GM12878 (cell line): Measurements from ENCODE around the gene UFC1. TPM values are rescaled to one million over a fixed set of nuclear protein-coding genes. Genes with fewer than 3 reads are reported as not detected.

ENCODE experiments used
- ATAC-seq: fragments of 200-7000 bp; cut with Tn5 transposase; 3 replicates; pipeline ENCODE4 v1.9.1; 2020; ENCODE audit warnings: mild to moderate bottlenecking, moderate library complexity
- BruUV-seq: library from RNA; stranded (reverse); fragments of 400-500 nt; replicated peaks from 2 replicates; lab custom pipeline; 2021; lab: Mats Ljungman, UMichigan
- CTCF ChIA-PET: fragments of 300-600 bp; sonication (Branson Sonifier 250); formaldehyde crosslinking; extraction: SDS; loops from one replicate; lab custom pipeline; 2021; ENCODE audit warnings: inconsistent platforms; lab: Yijun Ruan, JAX
- POLR2A ChIA-PET: fragments of 350-600 bp; formaldehyde crosslinking; extraction: SDS; loops from one replicate; lab custom pipeline; 2021; ENCODE audit warnings: inconsistent platforms; lab: Charles Lee
- RAD21 ChIA-PET: fragments of 300-600 bp; sonication (Branson Sonifier 250); formaldehyde crosslinking; loops from one replicate; lab custom pipeline; 2023; ENCODE audit warnings: antibody characterized with exemption; ENCODE audit not compliant: unreplicated experiment; lab: Charles Lee
- SMC1A ChIA-PET: fragments of 300-600 bp; sonication (Branson Sonifier 250); formaldehyde crosslinking; loops from one replicate; lab custom pipeline; 2023; ENCODE audit not compliant: unreplicated experiment, uncharacterized antibody; lab: Charles Lee
- DNase-seq: peaks from one replicate; pipeline ENCODE4 v3.0.0-alpha.2; 2011; ENCODE audit warnings: low read depth, low spot score
- FAIRE-seq: peaks from 3 replicates; lab custom pipeline; 2011; peaks lifted over from hg19 to GRCh38; lab: Jason Lieb, UNC
- H2AFZ ChIP-seq: 2 replicates; pipeline ENCODE4 v1.6.0; 2011; ENCODE audit warnings: low read depth, low read length, control low read depth; ENCODE audit not compliant: control insufficient read depth
- H3K27ac ChIP-seq: 2 replicates; pipeline ENCODE4 v1.5.1; 2011; ENCODE audit warnings: control low read depth; ENCODE audit not compliant: control insufficient read depth, insufficient read depth
- H3K27me3 ChIP-seq, 2 experiments: replicated peaks in 1 of 2; 2 replicates each; pipeline versions ENCODE4 v1.6.0 to v1.6.1; 2011; ENCODE audit warnings: low read length in 1 of 2; ENCODE audit not compliant: control insufficient read depth in 2 of 2, insufficient read depth in 2 of 2
- H3K36me3 ChIP-seq, 2 experiments: 2 replicates each; pipeline ENCODE4 v1.5.1; 2011; ENCODE audit warnings: low read length in 1 of 2; ENCODE audit not compliant: control insufficient read depth in 2 of 2, insufficient read depth in 2 of 2
- H3K4me1 ChIP-seq: 2 replicates; pipeline ENCODE4 v1.6.1; 2011; ENCODE audit warnings: mild to moderate bottlenecking, low read length, moderate library complexity, mixed read lengths; ENCODE audit not compliant: control insufficient read depth, insufficient read depth
- H3K4me2 ChIP-seq: 2 replicates; pipeline ENCODE4 v1.6.0; 2011; ENCODE audit warnings: control low read depth; ENCODE audit not compliant: control insufficient read depth, insufficient read depth
- H3K4me3 ChIP-seq: fragments of 200-600 bp; sonication (generic); 2 replicates; pipeline ENCODE4 v1.5.1; 2016
- H3K79me2 ChIP-seq: 2 replicates; pipeline ENCODE4 v1.6.0; 2011; ENCODE audit warnings: low read length; ENCODE audit not compliant: control insufficient read depth, insufficient read depth
- H3K9ac ChIP-seq: 2 replicates; pipeline ENCODE4 v1.8.0; 2011; ENCODE audit warnings: low read length, control low read depth, mixed read lengths; ENCODE audit not compliant: control insufficient read depth, insufficient read depth
- H3K9me3 ChIP-seq: replicated peaks from 3 replicates; pipeline ENCODE4 v1.5.1; 2011; ENCODE audit warnings: mild to moderate bottlenecking, low read length; ENCODE audit not compliant: control insufficient read depth, insufficient read depth
- H4K20me1 ChIP-seq: 2 replicates; pipeline ENCODE4 v1.6.0; 2011; ENCODE audit not compliant: control insufficient read depth, insufficient read depth
- DPF2 ChIP-seq: fragments of 450-650 bp; IDR thresholded peaks from 2 replicates; pipeline ENCODE4 v1.6.1; 2017; ENCODE audit warnings: mild to moderate bottlenecking
- FOXM1 ChIP-seq: IDR thresholded peaks from 2 replicates; pipeline ENCODE4 v1.6.1; 2012; ENCODE audit warnings: low read depth, mild to moderate bottlenecking, inconsistent platforms, low read length, moderate library complexity
- NFIC ChIP-seq: IDR thresholded peaks from 2 replicates; pipeline ENCODE4 v1.6.1; 2012; ENCODE audit warnings: low read depth, mild to moderate bottlenecking, inconsistent platforms, low read length, moderate library complexity
- SIN3A ChIP-seq: IDR thresholded peaks from 2 replicates; pipeline ENCODE4 v1.6.1; 2012; ENCODE audit warnings: low read depth, low read length, improper control_type of control experiment
- SP1 ChIP-seq: IDR thresholded peaks from one replicate; pipeline ENCODE4 v1.6.1; 2011; ENCODE audit warnings: low read depth, low read length
- WGBS: methylation state at CpG from one replicate; pipeline ENCODE4 v1.1.6; 2016; ENCODE audit warnings: low lambda C conversion rate; ENCODE audit not compliant: insufficient replicate concordance, insufficient coverage; ENCODE audit errors: missing lambda C conversion rate; 5-methylcytosine and 5-hydroxymethylcytosine counted together
- in situ Hi-C: fragments of 300-500 bp; cut with MboI; formaldehyde crosslinking; loops from 9 replicates; pipeline ENCODE4 v1.14.3; 2018; ENCODE audit warnings: mixed read lengths
- intact Hi-C: fragments of 100-400 bp; cut with micrococcal nuclease; formaldehyde crosslinking; loops from one replicate; pipeline ENCODE4 v1.14.2; 2022; ENCODE audit not compliant: unreplicated experiment
- polyA plus RNA-seq, 11 experiments: library from polyadenylated mRNA; depleted of rRNA in 4 of 11; unstranded in 6 of 11; stranded (reverse) in 5 of 11; fragments of >200 nt; fragmentation: Nextera tagmentation in 4 of 11; fragmentation: Illumina TruSeq in 1 of 11; extraction: Ambion mirVana in 4 of 11; extraction: Trizol in 1 of 11; gene quantifications; 1 replicate in 1 of 11; 2 replicates in 10 of 11; pipeline versions ENCODE4 v1.2.1 to v1.2.3, GENCODE V29; 2011 to 2016; ENCODE audit warnings: inconsistent platforms in 2 of 11, missing spikeins in 2 of 11, low read depth in 1 of 11
- total RNA-seq, 4 experiments: library from RNA; depleted of rRNA in 3 of 4; stranded (reverse); fragments of >200 nt in 3 of 4; fragmentation: Illumina TruSeq in 1 of 4; extraction: Trizol in 1 of 4; gene quantifications; 2 replicates each; pipeline versions ENCODE4 v1.2.1 to v1.2.3, GENCODE V29; 2013 to 2021

The UFC1 gene
- total and polyA plus RNA-seq, 10 of the 15 experiments (the other 5 are each of a cell fraction or from before 2014, with no cell fraction given): 95.9 to 239 (median 151) TPM

DNA sequence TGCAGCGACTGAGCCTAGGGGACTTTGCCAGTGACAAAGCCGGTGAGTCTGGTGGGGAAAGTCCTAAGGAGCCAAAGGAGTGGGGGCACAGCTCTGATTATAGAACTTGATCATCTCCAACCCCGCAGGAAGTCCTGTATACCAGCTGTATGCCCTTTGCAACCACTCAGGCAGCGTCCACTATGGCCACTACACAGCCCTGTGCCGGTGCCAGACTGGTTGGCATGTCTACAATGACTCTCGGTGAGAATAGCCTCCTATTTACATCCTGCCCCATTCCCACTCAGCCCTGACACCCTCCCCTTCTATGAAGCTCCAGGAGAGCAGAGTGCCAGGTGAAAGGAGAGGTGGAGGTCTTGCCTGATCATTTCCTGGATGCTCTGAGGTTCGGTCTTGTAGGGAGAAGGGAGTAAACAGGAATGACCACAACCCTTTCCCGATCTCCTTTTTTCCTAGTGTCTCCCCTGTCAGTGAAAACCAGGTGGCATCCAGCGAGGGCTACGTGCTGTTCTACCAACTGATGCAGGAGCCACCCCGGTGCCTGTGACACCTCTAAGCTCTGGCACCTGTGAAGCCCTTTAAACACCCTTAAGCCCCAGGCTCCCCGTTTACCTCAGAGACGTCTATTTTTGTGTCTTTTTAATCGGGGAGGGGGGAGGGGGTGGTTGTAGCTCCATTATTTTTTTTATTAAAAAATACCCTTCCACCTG lies 11.3 kb downstream of the UFC1 start:
- peaks cover 3% of the 10 kb centered on the region for H3K79me2 ChIP-seq
- ATAC-seq (no peak), FAIRE-seq (no peak), DNase-seq (no peak)
- intact Hi-C loops: no loop called here
- peak overlapping the region; percentile 68 for H3K9ac ChIP-seq
- no peaks in the 10 kb centered on the region for H3K27me3 ChIP-seq
- 0 out of 2 replicates have a peak overlapping the region, but pooled peaks have one; percentile 54 for H3K27ac ChIP-seq
- H4K20me1 ChIP-seq: no peaks in the 10 kb centered on the region
- 56% methylated on average over 14 of the region's 14 CpGs for WGBS
- peaks cover 11% of the 10 kb centered on the region for H3K4me1 ChIP-seq
- ChIA-PET CTCF (interaction anchor here (0.6 to 5.0 kb wide), 21 partner anchors 8 to 224 kb away, joined by 3 to 60 read pairs (median 11); partner anchors contain the start of genes B4GALT3, CFAP126, DEDD and KLHDC9), POLR2A (interaction anchor here (0.5 to 2.9 kb wide), 13 partner anchors 10 to 596 kb away, joined by 3 to 17 read pairs (median 4); partner anchors contain the start of genes ARHGAP30 and TOMM40L), SMC1A (interaction anchor here (0.7 to 3.5 kb wide), 18 partner anchors 10 to 217 kb away, joined by 3 to 18 read pairs (median 6); partner anchors contain the start of genes APOA2, B4GALT3, CFAP126 and NDUFS2), RAD21 (interaction anchor here (0.6 to 4.8 kb wide), 15 partner anchors 11 to 218 kb away, joined by 3 to 34 read pairs (median 6); partner anchors contain the start of genes ARHGAP30, B4GALT3, DEDD and NDUFS2)
- TF ChIP-seq NFIC: no peak
- TF ChIP-seq SIN3A: no peak
- TF ChIP-seq DPF2: no peak
- TF ChIP-seq SP1: no peak
- no peak for TF ChIP-seq FOXM1
- H2AFZ ChIP-seq: no peak overlapping the region
- BruUV-seq: no TSS peak
- peak overlapping the region; percentile 99 for H3K4me2 ChIP-seq
- peak overlapping the region; percentile 67 for H3K4me3 ChIP-seq
- in situ Hi-C loops: no loop called here
- H3K36me3 ChIP-seq: peaks cover 0 to 10% of the 10 kb centered on the region in 2 experiments; a peak in 2 of 4 replicates
- H3K9me3 ChIP-seq: no peaks in the 10 kb centered on the region
